Fibroblast of lung (primary cell): ENCODE results near the gene SNX13.

Source experiments
- CTCF ChIP-seq, 2 donors: IDR thresholded peaks in 1 of 2; conservative IDR thresholded peaks in 1 of 2; 1 replicate in 1 of 2; 2 replicates in 1 of 2; pipeline ENCODE4 v1.5.1; 2011 to 2012; ENCODE audit warnings: low read length in 2 of 2, control low read depth in 1 of 2, inconsistent platforms in 1 of 2, low read depth in 1 of 2, mild to moderate bottlenecking in 1 of 2
- EZH2 ChIP-seq: IDR thresholded peaks from 2 replicates; pipeline ENCODE4 v1.5.1; 2012; ENCODE audit warnings: low read length, control low read depth, mild to moderate bottlenecking; ENCODE audit errors: missing control alignments

GRCh38 chr7:17932770-17933169 is 7.5 kb downstream of the SNX13 start:
- TF ChIP-seq CTCF (conservative IDR thresholded peaks at IDR 0.05 in 1 of 2, IDR thresholded peaks at IDR 0.05 in 1 of 2; ENCODE audit: low read depth in 1 of 2, low read length in 2 of 2), result no peak
- TF ChIP-seq EZH2, result no peak
